ENCODE measurements around the gene LY6G5C.

The LY6G5C gene

GRCh38 chr6:31686483-31686882 lies 5.6 kb upstream of the LY6G5C start:
- DNase-seq, result no peak
- Histone ChIP-seq H3K9me3 (ENCODE audit: severe bottlenecking) (no peaks in the 10 kb centered on the region), H3K27me3 (ENCODE audit: insufficient read depth, low read depth, severe bottlenecking) (no peaks in the 10 kb centered on the region), H3K36me3 (peaks cover 66% of the 10 kb centered on the region), H3K4me3 (ENCODE audit: low read depth, low read length) (no peak overlapping the region), H3K27ac (no peak overlapping the region)
- no peak for TF ChIP-seq CTCF (IDR thresholded peaks at IDR 0.05; ENCODE audit: low read depth, low read length)

- DNase-seq, result no peak
- Histone ChIP-seq H3K4me3 (ENCODE audit: low read depth, low read length) (no peak overlapping the region), H3K9me3 (ENCODE audit: severe bottlenecking) (no peaks in the 10 kb centered on the region), H3K27me3 (ENCODE audit: insufficient read depth, low read depth, severe bottlenecking) (no peaks in the 10 kb centered on the region), H3K27ac (no peak overlapping the region), H3K36me3 (peaks cover 39% of the 10 kb centered on the region)
- TF ChIP-seq CTCF (IDR thresholded peaks at IDR 0.05; ENCODE audit: low read depth, low read length), result no peak
These were observed 2.7 kb upstream of the LY6G5C start for GRCh38 chr6:31683591-31683990.

GRCh38 chr6:31681135-31681671 lies 336 bp upstream of the LY6G5C start:
- no peak for DNase-seq
- Histone ChIP-seq H3K9me3 (ENCODE audit: severe bottlenecking) (no peaks in the 10 kb centered on the region), H3K27ac (no peak overlapping the region), H3K36me3 (peaks cover 15% of the 10 kb centered on the region), H3K27me3 (ENCODE audit: insufficient read depth, low read depth, severe bottlenecking) (no peaks in the 10 kb centered on the region), H3K4me3 (ENCODE audit: low read depth, low read length) (no peak overlapping the region)
- no peak for TF ChIP-seq CTCF (IDR thresholded peaks at IDR 0.05; ENCODE audit: low read depth, low read length)

- no peak for TF ChIP-seq CTCF (IDR thresholded peaks at IDR 0.05; ENCODE audit: low read depth, low read length)
- no peak for DNase-seq
- H3K4me3 ChIP-seq (ENCODE audit: low read depth, low read length), result no peak overlapping the region
- H3K36me3 ChIP-seq, result peaks cover 10% of the 10 kb centered on the region
- H3K27ac ChIP-seq, result no peak overlapping the region
- H3K27me3 ChIP-seq (ENCODE audit: insufficient read depth, low read depth, severe bottlenecking), result no peaks in the 10 kb centered on the region
- no peaks in the 10 kb centered on the region for H3K9me3 ChIP-seq (ENCODE audit: severe bottlenecking)
These were observed 2.9 kb downstream of the LY6G5C start for GRCh38 chr6:31677955-31678354.

GRCh38 chr6:31676904-31677303 lies 4.0 kb downstream of the LY6G5C start:
- DNase-seq, result no peak
- H3K27ac ChIP-seq, result no peak overlapping the region

More at GRCh38 chr6:31676904-31677303, 4.0 kb downstream of the LY6G5C start:
- H3K9me3 ChIP-seq (ENCODE audit: severe bottlenecking), result no peaks in the 10 kb centered on the region
- no peak overlapping the region for H3K4me3 ChIP-seq (ENCODE audit: low read depth, low read length)
- no peaks in the 10 kb centered on the region for H3K27me3 ChIP-seq (ENCODE audit: insufficient read depth, low read depth, severe bottlenecking)
- no peak for TF ChIP-seq CTCF (IDR thresholded peaks at IDR 0.05; ENCODE audit: low read depth, low read length)
- peaks cover 20% of the 10 kb centered on the region for H3K36me3 ChIP-seq
